Endothelial cell of umbilical vein (primary cell): ENCODE data around the gene MBOAT1. TPM values are rescaled to one million over a fixed set of nuclear protein-coding genes. Genes with fewer than 3 reads are reported as not detected.

Source experiments
- BruUV-seq: library from RNA; stranded (reverse); fragments of 400-500 nt; replicated peaks from 2 replicates; lab custom pipeline; 2021; lab: Mats Ljungman, UMichigan
- CTCF ChIA-PET: fragments of 300-600, 350-600 bp; sonication (Branson Sonifier 250); formaldehyde crosslinking; loops from one replicate; lab custom pipeline; 2021; ENCODE audit warnings: antibody characterized with exemption, inconsistent platforms; lab: Charles Lee
- POLR2A ChIA-PET: fragments of 300-600, 350-600 bp; sonication (Branson Sonifier 250); formaldehyde crosslinking; loops from one replicate; lab custom pipeline; 2021; ENCODE audit warnings: antibody characterized with exemption, inconsistent platforms; lab: Charles Lee
- DNase-seq: peaks from one replicate; pipeline ENCODE4 v3.0.0-alpha.2; 2011; ENCODE audit warnings: low read depth, low spot score
- FAIRE-seq: peaks from 2 replicates; lab custom pipeline; 2011; peaks lifted over from hg19 to GRCh38; lab: Jason Lieb, UNC
- H2AFZ ChIP-seq: 2 replicates; pipeline ENCODE4 v1.6.0; 2012; ENCODE audit warnings: low read depth, low read length, control low read depth, inconsistent platforms
- H3K27ac ChIP-seq: 2 replicates; pipeline ENCODE4 v1.5.1; 2011; ENCODE audit warnings: low read depth, mild to moderate bottlenecking, control low read depth, low read length, moderate library complexity; ENCODE audit not compliant: insufficient read depth
- H3K27me3 ChIP-seq, 2 experiments: 2 replicates each; pipeline versions ENCODE4 v1.6.0 to v1.6.1; 2011; ENCODE audit warnings: low read length in 2 of 2, mixed read lengths in 1 of 2; ENCODE audit not compliant: control insufficient read depth in 2 of 2, insufficient read depth in 2 of 2
- H3K36me3 ChIP-seq, 2 experiments: 2 replicates in 1 of 2; 3 replicates in 1 of 2; pipeline ENCODE4 v1.5.1; 2011; ENCODE audit warnings: low read length in 2 of 2, mild to moderate bottlenecking in 1 of 2, moderate library complexity in 1 of 2; ENCODE audit not compliant: control insufficient read depth in 2 of 2, insufficient read depth in 2 of 2; ENCODE audit errors: extremely low read depth in 1 of 2
- H3K4me1 ChIP-seq: 3 replicates; pipeline ENCODE4 v1.5.1; 2011; ENCODE audit warnings: mild to moderate bottlenecking, low read length; ENCODE audit not compliant: control insufficient read depth, insufficient read depth; ENCODE audit errors: extremely low read depth
- H3K4me2 ChIP-seq: 2 replicates; pipeline ENCODE4 v1.6.1; 2011; ENCODE audit warnings: low read length, control low read depth, mixed read lengths; ENCODE audit not compliant: insufficient read depth
- H3K4me3 ChIP-seq, 3 experiments: fragments of 200-600 bp in 1 of 3; sonication (generic), shearing (Covaris generic) in 1 of 3; replicated peaks in 1 of 3; 2 replicates each; pipeline ENCODE4 v1.5.1; 2011 to 2016; ENCODE audit warnings: control low read depth in 3 of 3, low read length in 3 of 3, mild to moderate bottlenecking in 2 of 3, inconsistent platforms in 1 of 3, low read depth in 1 of 3, moderate library complexity in 1 of 3; ENCODE audit not compliant: insufficient read depth in 1 of 3
- H3K79me2 ChIP-seq: 2 replicates; pipeline ENCODE4 v1.6.0; 2012; ENCODE audit warnings: low read length, inconsistent platforms; ENCODE audit not compliant: control insufficient read depth, insufficient read depth
- H3K9ac ChIP-seq: replicated peaks from 2 replicates; pipeline ENCODE3; 2011; ENCODE audit warnings: low read length, control low read depth; ENCODE audit not compliant: insufficient read depth; ENCODE audit errors: extremely low read depth
- H3K9me1 ChIP-seq: replicated peaks from 3 replicates; pipeline ENCODE4 v1.6.0; 2011; ENCODE audit warnings: mild to moderate bottlenecking, low read length; ENCODE audit not compliant: control insufficient read depth, insufficient read depth; ENCODE audit errors: extremely low read depth
- H3K9me3 ChIP-seq: replicated peaks from 2 replicates; pipeline ENCODE4 v1.5.1; 2012; ENCODE audit warnings: low read length, inconsistent platforms; ENCODE audit not compliant: control insufficient read depth, insufficient read depth
- H4K20me1 ChIP-seq: replicated peaks from 2 replicates; pipeline ENCODE3; 2011; ENCODE audit warnings: mild to moderate bottlenecking, low read length; ENCODE audit not compliant: control insufficient read depth, insufficient read depth; ENCODE audit errors: extremely low read depth
- EZH2 ChIP-seq: IDR thresholded peaks from 2 replicates; pipeline ENCODE4 v1.6.1; 2012; ENCODE audit warnings: borderline replicate concordance, low read depth, mild to moderate bottlenecking, moderate library complexity, low read length, inconsistent platforms; ENCODE audit not compliant: severe bottlenecking
- FOS ChIP-seq: IDR thresholded peaks from 2 replicates; pipeline ENCODE4 v1.6.1; 2011; ENCODE audit warnings: mild to moderate bottlenecking, low read length, moderate library complexity, borderline replicate concordance; ENCODE audit not compliant: insufficient read depth
- GATA2 ChIP-seq: IDR thresholded peaks from 2 replicates; pipeline ENCODE4 v1.7.0; 2011; ENCODE audit warnings: low read depth, mild to moderate bottlenecking, moderate library complexity, mixed read lengths, low read length; ENCODE audit not compliant: insufficient read length, insufficient read depth
- JUN ChIP-seq: IDR thresholded peaks from 2 replicates; pipeline ENCODE4 v1.6.1; 2011; ENCODE audit warnings: borderline replicate concordance, low read depth; ENCODE audit not compliant: insufficient read length, insufficient read depth
- MYC ChIP-seq: IDR thresholded peaks from one replicate; pipeline ENCODE4 v1.6.1; 2011; ENCODE audit warnings: mild to moderate bottlenecking, low read depth, low read length
- POLR2A ChIP-seq: IDR thresholded peaks from 2 replicates; pipeline ENCODE4 v1.6.1; 2012; ENCODE audit warnings: low read depth, mild to moderate bottlenecking, control low read depth, low read length
- POLR2AphosphoS5 ChIP-seq: IDR thresholded peaks from 2 replicates; pipeline ENCODE4 v1.6.1; 2012; ENCODE audit warnings: low read depth, mild to moderate bottlenecking, control low read depth, low read length, moderate library complexity; ENCODE audit not compliant: insufficient read depth
- dilution Hi-C: fragments of 300-500 bp; cut with MboI; formaldehyde crosslinking; loops from one replicate; pipeline ENCODE4 v1.15.0; 2019; ENCODE audit warnings: low sequenced_read_pairs; ENCODE audit not compliant: extremely low pct_ligation_motif_present
- intact Hi-C: fragments of 100-400 bp; cut with micrococcal nuclease; formaldehyde crosslinking; loops from one replicate; pipeline ENCODE4 v1.10.0; 2022
- polyA plus RNA-seq, 4 experiments: library from polyadenylated mRNA; depleted of rRNA in 3 of 4; stranded (reverse) in 3 of 4; unstranded in 1 of 4; fragments of >200 nt; gene quantifications; 2 replicates each; pipeline versions ENCODE4 v1.2.1 to v1.2.3, GENCODE V29; 2011 to 2012; ENCODE audit warnings: missing spikeins in 1 of 4
- total RNA-seq: library from RNA; stranded (reverse); gene quantifications from 2 replicates; pipeline ENCODE4 v1.2.3, GENCODE V29; 2021
- TF ChIP-seq, protein P1 (sequence below): IDR thresholded peaks from 2 replicates; pipeline ENCODE4 v1.6.1; 2011; ENCODE audit not compliant: insufficient read depth, insufficient read length
- TF ChIP-seq, protein P2 (sequence below), 2 donors: IDR thresholded peaks; 1 replicate in 1 of 2; 2 replicates in 1 of 2; pipeline ENCODE4 v1.5.1; 2011; ENCODE audit warnings: low read length in 2 of 2, mild to moderate bottlenecking in 2 of 2, moderate library complexity in 2 of 2, control low read depth in 1 of 2, inconsistent platforms in 1 of 2, low read depth in 1 of 2; ENCODE audit not compliant: insufficient read depth in 1 of 2; ENCODE audit errors: extremely low read depth in 1 of 2

The MBOAT1 gene
- total and polyA plus RNA-seq, 2 donors (not counting 3 experiments of a cell fraction or from before 2014, with no cell fraction given) = 2.1 to 5.4 TPM

DNA sequence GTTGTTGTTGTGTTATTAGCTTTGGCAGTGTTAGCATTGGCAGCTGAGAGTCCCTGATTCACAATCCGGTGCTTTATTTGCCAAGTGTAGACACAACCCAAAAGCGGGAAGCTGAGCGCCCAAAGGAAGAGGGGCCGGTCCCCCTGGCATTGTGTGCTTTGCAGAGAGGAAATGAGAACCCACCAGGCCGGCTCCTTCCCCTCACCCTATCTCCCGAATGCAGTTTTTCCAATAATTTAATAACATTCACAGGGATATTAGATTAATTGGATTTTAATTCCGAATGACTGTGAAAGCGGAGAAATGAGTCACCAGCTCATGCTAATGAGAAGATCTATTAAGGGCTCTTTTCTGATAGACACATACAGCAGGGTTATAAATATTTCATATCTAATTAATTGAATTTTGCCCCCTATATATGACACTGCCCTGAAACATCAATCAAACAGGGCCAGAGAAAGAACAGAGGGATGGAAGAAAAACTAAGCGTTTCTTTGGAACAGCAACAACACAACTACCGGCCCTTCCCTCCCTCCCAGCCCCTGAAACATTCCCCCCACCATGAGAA, 143.8 kb downstream of the MBOAT1 start:
- no peaks in the 10 kb centered on the region for H4K20me1 ChIP-seq
- intact Hi-C loops = no loop called here
- H3K9me1 ChIP-seq = no peaks in the 10 kb centered on the region
- dilution Hi-C loops = no loop called here
- TF ChIP-seq FOS (no peak), MYC (no peak), JUN (no peak), EZH2 (no peak), POLR2A (no peak), POLR2AphosphoS5 (no peak), GATA2 (no peak)
- TF ChIP-seq, protein P1, sequence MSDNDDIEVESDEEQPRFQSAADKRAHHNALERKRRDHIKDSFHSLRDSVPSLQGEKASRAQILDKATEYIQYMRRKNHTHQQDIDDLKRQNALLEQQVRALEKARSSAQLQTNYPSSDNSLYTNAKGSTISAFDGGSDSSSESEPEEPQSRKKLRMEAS = no peak
- TF ChIP-seq, protein P2, sequence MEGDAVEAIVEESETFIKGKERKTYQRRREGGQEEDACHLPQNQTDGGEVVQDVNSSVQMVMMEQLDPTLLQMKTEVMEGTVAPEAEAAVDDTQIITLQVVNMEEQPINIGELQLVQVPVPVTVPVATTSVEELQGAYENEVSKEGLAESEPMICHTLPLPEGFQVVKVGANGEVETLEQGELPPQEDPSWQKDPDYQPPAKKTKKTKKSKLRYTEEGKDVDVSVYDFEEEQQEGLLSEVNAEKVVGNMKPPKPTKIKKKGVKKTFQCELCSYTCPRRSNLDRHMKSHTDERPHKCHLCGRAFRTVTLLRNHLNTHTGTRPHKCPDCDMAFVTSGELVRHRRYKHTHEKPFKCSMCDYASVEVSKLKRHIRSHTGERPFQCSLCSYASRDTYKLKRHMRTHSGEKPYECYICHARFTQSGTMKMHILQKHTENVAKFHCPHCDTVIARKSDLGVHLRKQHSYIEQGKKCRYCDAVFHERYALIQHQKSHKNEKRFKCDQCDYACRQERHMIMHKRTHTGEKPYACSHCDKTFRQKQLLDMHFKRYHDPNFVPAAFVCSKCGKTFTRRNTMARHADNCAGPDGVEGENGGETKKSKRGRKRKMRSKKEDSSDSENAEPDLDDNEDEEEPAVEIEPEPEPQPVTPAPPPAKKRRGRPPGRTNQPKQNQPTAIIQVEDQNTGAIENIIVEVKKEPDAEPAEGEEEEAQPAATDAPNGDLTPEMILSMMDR (IDR thresholded peaks at IDR 0.05; ENCODE audit: extremely low read depth in 1 of 2, insufficient read depth in 1 of 2, low read depth in 1 of 2, low read length in 2 of 2) = no peak
- H3K27ac ChIP-seq = no peak overlapping the region
- no peaks in the 10 kb centered on the region for H3K27me3 ChIP-seq
- no peak overlapping the region for H3K4me3 ChIP-seq
- H3K4me2 ChIP-seq = no peak overlapping the region
- DNase-seq (no peak), FAIRE-seq (no peak)
- no peak overlapping the region for H3K9ac ChIP-seq
- no TSS peak for BruUV-seq
- no peaks in the 10 kb centered on the region for H3K4me1 ChIP-seq
- no peaks in the 10 kb centered on the region for H3K36me3 ChIP-seq
- no peaks in the 10 kb centered on the region for H3K79me2 ChIP-seq
- POLR2A ChIA-PET = no interaction called here
- CTCF ChIA-PET = no interaction called here
- H2AFZ ChIP-seq = no peak overlapping the region
- H3K9me3 ChIP-seq = no peaks in the 10 kb centered on the region
